Left kidney (tissue), 2 donors: ENCODE results near the gene TXNRD2. TPM values are rescaled to one million over a fixed set of nuclear protein-coding genes. Genes with fewer than 3 reads are reported as not detected.

Experiments
- DNase-seq: peaks from one replicate; pipeline ENCODE4 v3.0.0-alpha.2; 2013
- polyA plus RNA-seq: library from polyadenylated mRNA; unstranded; fragments of 120-200 nt; gene quantifications from one replicate; pipeline ENCODE4 v1.2.1, GENCODE V29; 2013; ENCODE audit not compliant: insufficient read length

Gene TXNRD2
- polyA plus RNA-seq, 1 donor: 27.7 TPM

GRCh38 chr22:19967850-19968449 is 26.3 kb upstream of the TXNRD2 start:
- DNase-seq: no peak

DNA sequence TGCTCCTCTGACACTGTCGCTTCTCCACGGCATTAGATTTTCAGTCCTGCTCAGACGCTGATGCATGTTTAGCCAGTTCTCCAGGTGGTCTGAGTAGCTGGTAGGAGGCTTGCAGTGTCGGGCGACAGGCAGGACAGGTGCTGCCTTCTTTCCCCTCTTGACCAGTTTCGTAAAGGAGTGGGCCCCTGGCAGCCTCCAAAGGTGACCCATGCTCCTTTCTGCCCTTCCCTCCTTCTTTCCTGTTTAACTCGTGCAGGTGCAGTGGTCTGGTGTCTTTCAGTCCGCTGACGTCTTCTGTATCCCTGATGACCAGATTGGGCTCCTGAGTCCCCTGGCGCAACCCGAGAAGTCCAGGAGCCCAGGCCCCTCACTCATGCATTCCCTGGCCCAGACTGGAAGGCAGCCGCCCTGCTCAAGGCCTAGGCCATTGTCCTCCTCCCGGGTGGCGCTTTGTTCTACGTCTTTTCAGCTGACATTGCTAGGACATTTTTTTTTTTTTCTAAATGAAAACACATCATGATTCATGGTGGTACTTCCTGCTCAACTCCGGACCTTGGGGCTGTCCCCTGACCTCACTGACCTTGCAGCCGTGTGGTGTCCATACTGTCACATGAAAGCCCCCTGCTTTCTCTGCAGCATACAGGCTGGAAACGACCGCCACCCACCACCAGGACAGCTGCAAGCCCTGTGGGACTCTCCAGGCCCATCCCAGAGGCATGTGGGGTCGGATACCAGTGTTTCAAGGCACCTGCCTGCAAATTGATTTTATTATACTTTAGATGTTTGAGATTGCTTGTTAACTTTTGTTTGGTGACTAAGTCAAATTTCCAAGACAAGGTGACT is 25.5 kb upstream of the TXNRD2 start:
- no peak for DNase-seq

- DNase-seq: no peak
Observed at GRCh38 chr22:19965771-19966709, 24.4 kb upstream of the TXNRD2 start.

GRCh38 chr22:19964701-19965386 is 23.2 kb upstream of the TXNRD2 start:
- DNase-seq: no peak

DNA sequence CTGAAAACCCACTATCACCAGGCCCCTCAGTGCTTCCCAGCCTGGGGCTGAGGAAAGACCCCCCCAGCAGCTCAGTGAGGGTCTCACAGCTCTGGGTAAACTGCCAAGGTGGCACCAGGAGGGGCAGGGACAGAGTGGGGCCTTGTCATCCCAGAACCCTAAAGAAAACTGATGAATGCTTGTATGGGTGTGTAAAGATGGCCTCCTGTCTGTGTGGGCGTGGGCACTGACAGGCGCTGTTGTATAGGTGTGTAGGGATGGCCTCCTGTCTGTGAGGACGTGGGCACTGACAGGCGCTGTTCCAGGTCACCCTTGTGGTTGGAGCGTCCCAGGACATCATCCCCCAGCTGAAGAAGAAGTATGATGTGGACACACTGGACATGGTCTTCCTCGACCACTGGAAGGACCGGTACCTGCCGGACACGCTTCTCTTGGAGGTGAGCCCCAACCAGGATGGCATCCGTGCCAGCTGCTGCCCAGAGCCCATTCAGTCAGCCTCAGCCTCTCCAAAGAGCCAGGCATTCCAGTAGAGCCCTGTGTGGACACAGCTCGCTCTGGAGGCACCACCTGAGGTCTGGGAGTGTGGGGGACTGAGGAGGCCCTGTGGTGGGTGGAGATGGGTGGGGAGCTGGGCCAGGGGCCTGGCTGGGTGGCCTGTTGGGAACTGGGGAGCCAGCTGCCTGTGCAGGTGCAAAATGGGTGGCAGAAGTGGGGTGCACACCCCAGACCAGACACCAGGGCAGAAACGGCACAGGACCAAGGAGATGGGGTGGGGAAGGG is 22.4 kb upstream of the TXNRD2 start:
- no peak for DNase-seq

- no peak for DNase-seq
Observed at GRCh38 chr22:19962909-19963806, 21.5 kb upstream of the TXNRD2 start.

DNA sequence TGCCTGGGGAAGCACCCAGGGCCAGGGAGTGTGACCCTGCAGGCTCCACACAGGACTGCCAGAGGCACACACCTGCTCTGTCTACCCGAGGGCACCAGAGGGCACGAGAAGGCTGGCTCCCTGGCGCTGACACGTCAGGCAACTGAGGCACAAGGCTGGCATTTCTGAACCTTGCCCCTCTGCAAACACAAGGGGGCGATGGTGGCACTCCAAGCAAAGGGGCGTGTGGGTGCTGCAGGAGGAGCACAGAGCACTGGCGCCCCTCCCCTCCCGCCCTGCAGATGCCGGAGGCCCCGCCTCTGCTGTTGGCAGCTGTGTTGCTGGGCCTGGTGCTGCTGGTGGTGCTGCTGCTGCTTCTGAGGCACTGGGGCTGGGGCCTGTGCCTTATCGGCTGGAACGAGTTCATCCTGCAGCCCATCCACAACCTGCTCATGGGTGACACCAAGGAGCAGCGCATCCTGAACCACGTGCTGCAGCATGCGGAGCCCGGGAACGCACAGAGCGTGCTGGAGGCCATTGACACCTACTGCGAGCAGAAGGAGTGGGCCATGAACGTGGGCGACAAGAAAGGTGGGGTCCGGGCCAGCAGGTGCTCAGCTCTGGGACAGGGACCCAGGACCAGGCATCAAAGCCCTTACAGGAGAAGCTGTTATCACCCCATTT is 20.8 kb upstream of the TXNRD2 start:
- DNase-seq: peak; percentile 66

GRCh38 chr22:19961868-19962245 is 20.2 kb upstream of the TXNRD2 start:
- no peak for DNase-seq

- no peak for DNase-seq
Observed at GRCh38 chr22:19961201-19961580, 19.6 kb upstream of the TXNRD2 start.

GRCh38 chr22:19960491-19961200 is 19.0 kb upstream of the TXNRD2 start:
- DNase-seq: no peak

DNA sequence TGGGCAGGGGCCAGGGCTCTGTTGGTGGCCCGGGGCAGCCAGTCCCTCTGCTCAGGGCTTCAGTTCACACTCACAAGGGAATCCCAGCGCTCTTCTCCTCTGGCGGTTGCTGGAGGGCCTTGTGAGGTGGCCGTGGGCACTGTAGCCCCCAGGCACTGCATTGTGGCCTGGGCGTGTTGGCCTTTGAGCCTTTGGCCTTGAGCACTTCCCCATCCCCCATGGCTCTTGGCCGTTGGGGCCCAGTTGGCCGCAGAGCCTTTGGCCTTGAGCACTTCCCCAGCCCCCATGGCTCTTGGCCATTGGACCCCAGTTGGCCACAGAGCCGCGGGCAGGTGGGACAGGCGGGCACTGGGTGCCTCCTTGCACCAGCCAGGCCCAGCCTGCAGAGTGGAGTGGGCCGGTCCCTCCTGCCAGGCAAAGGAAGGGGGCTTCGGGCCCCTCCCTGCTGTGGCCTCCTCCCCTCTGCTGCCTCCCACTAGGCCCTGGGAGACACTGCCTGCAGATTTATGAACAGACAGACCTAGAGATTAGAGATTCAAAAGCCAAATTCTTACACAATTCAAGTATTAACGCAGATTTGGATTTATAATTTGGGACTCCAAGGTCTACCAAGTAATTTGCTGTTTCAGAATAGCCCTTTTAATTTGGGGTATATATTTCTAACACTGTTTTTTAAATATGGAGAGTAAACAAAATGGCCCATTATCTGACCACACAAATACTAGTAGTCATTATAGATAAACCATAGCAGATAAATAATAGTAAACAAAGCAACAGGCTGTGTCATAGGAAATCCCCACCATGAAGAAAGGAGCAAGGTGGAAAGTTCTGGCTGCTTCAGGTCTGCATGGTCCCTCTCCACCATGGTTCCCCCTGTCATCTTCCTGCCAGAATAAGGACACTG is 18.2 kb upstream of the TXNRD2 start:
- DNase-seq: no peak

DNA sequence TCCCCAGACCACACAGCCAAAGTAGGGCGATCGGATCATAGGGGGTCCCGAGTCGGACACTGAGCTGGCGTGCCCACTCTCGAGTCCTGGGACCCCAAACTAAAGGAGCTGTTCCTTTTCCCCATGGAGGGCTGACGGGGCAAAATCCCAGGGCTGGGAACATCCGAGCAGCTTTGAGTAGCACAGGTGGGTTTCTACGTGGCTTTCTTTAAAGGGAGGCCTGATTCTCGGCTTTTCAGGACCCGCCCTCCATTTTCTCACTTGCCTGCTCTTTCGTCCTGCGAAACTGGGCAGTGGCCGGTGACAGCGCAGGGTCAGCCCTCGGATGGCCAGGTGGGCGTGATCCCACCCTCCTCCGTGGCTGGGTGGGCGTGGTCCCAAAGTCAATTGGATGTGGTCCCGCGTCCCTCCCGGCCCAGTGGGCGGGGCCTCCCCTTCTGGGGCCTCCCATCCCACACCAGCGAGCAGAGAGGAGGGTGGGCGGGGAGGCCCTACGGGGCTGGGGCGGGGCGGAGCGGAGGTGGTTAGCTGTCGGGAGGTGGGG is 17.5 kb upstream of the TXNRD2 start:
- DNase-seq: peak; percentile 93

DNA sequence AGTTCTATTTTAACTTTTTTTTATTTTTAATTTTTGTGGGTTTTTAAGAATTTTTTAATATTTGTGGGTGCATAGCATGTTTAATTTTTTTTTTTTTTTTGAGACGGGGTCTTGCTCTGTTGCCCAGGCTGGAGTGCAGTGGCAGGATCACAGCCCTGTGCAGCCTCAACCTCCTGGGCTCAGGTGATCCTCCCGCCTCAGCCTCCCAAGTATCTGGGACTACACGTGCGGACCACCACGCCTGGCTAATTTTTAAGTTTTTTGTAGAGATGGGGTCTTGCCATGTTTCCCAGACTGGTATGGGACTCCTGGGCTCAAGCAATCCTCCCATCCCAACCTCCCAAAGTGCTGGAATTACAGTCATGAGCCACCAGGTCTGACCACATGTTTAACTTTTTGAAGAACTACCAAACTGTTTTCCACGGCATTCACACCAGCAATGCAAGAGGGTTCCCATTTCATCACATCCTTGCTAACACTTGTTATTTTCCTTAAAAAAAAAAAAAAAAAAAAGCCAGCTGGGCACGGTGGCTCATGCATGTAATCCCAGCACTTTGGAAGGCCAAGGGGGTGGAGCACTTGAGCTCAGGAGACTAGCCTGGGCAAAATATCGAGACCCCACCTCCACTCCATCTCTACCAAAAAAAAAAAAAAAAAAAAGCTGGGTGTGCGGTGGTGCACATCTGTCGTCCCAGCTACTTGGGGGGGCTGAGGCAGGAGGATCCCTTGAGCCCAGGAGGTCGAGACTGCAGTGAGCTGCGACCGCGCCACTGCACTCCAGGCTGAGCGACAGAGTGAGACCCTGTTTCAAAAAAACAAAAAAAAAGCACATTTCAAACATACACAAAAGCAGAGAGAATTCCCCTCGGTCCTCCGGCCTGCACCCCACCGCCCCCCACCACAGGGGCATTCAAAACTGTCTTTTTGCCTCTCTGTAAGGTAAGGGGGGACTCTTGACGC is 16.7 kb upstream of the TXNRD2 start:
- DNase-seq: no peak

- DNase-seq: no peak
Observed at GRCh38 chr22:19957445-19957844, 15.8 kb upstream of the TXNRD2 start.

DNA sequence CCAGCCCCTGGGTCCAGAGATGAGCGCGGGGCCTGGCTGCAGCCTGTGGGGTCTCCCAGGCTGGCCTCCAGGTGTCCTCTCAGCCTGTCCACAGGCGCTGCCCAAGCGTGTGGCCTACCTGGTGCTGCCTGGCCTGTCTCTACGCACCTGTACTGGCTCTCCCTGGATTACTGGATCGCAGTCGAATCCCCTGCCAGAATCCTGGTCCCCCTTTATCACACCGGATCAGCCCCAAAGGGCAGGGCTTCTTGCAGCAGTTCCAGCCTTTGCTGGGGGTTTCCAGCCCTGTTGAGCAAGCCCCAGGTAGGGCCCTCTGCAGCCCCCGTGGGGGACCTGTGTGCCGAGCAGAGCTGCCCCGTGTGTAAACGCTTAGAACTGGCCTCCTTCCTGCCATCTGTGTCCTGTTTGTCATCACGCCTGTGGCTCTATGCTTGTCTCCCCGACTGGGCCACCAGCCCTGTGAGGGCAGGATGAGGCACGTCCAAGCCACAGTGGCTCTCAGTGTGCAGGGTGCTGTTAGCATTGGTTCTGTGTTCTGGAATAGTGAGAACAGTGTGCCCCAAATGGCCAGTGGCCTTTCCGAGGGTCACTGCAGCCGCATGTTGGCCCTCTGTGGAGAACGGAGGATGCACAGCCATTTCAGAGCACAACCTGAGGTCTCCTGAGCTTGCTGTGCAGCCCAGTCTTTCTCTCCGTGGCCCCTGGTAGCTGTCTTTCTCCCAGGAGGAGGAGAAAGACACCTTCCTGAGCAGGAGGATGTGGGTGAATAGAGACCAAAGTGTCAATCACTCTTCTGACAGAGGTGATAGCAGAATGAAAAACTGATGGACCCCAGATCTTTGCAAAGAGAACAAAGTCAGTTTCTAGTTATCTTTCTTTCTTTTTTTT is 13.9 kb upstream of the TXNRD2 start:
- DNase-seq: no peak
